GM23338 (cell line): ENCODE results near the gene CLSTN2.

Source experiments
- EZH2 ChIP-seq: fragments of 200-600 bp; sonication (generic); IDR thresholded peaks from one replicate; pipeline ENCODE4 v1.8.0; 2017; ENCODE audit warnings: antibody characterized with exemption, mild to moderate bottlenecking, low read depth; ENCODE audit not compliant: unreplicated experiment
- POLR2AphosphoS5 ChIP-seq: IDR thresholded peaks from 2 replicates; pipeline ENCODE4 v1.6.1; 2016; ENCODE audit warnings: antibody characterized with exemption, low read depth
- TF ChIP-seq, protein P1 (sequence below), 2 experiments: fragments of 200-600 bp in 1 of 2; sonication (generic) in 1 of 2; conservative IDR thresholded peaks; 2 replicates each; pipeline versions ENCODE4 v1.5.1 to v1.6.1; 2016 to 2017; ENCODE audit warnings: antibody characterized with exemption in 2 of 2, low read depth in 2 of 2, mild to moderate bottlenecking in 2 of 2, moderate library complexity in 1 of 2

DNA sequence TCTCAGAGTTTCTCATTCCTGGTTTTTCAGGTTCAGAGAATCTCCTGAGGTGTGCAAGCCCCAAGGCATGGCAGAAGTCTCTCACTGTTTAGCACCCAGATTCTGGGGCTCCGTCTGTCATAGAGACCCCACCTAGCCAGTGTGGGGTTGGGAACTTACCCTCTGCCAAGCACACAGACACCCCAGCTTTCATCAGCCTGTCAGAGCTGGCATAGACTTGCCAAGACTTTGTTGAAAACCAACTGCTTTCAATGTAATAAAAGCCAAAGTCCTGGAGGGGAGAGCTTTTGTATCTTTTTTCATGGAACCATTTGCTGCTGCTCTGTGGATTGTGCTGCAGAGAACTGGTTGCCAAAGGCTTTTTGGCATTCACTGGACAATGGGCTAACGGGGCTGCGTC is 401.5 kb downstream of the CLSTN2 start:
- TF ChIP-seq, protein P1, sequence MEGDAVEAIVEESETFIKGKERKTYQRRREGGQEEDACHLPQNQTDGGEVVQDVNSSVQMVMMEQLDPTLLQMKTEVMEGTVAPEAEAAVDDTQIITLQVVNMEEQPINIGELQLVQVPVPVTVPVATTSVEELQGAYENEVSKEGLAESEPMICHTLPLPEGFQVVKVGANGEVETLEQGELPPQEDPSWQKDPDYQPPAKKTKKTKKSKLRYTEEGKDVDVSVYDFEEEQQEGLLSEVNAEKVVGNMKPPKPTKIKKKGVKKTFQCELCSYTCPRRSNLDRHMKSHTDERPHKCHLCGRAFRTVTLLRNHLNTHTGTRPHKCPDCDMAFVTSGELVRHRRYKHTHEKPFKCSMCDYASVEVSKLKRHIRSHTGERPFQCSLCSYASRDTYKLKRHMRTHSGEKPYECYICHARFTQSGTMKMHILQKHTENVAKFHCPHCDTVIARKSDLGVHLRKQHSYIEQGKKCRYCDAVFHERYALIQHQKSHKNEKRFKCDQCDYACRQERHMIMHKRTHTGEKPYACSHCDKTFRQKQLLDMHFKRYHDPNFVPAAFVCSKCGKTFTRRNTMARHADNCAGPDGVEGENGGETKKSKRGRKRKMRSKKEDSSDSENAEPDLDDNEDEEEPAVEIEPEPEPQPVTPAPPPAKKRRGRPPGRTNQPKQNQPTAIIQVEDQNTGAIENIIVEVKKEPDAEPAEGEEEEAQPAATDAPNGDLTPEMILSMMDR (conservative IDR thresholded peaks at IDR 0.05; ENCODE audit: low read depth in 2 of 2) = no peak
- TF ChIP-seq POLR2AphosphoS5 = no peak
- no peak for TF ChIP-seq EZH2
